ENCODE measurements around the gene FTCD. TPM values are rescaled to one million over a fixed set of nuclear protein-coding genes. Genes with fewer than 3 reads are reported as not detected.
A peak's percentile ranks its signal among the peaks of the same experiment; 100 is the strongest.
"Not testable (repeated sequence)": the region's sequence is repeated elsewhere in the genome, so short reads cannot be mapped to it uniquely, and the experiment has no call there.

The FTCD gene
- total RNA-seq, 1 donor from 2014 or later, result 0.85 TPM

DNA sequence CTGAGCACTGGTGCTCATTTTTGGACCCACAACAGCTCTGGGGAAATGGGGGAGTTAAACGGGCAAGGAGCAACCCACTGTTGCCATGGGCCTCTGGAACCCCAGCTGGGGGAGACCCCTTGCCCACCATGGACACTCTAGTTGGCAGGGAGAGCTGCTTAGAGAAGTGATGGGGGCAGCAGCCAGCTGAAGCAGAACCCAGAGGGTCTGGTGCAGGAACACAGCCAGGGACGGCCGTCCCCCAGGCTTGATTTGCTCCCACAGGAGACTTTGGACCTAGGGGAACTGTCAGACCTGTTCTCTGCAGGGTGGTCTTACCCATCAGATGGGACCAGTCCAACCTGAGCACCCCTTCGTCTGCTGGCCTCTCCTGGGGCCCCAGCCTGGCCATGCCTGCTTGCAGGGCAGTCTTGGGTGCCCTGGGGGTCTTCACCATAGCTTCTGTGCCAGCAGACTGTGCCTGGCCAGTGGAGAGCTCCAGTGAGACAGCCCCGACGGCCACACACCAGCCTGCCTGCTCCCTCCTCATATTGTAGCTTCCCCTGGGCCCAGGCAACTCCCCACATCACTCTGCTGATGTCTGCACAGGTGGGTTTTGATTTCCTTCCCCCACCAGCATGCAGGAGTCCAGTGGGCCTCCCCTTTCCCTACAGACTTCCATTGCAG, 17.6 kb upstream of the FTCD start:
- peak in 1 of 2 donors; percentile 31 for DNase-seq (ENCODE audit: low spot score in 2 of 2)
- no peaks in the 10 kb centered on the region for H3K27me3 ChIP-seq
- H3K4me1 ChIP-seq, result no peaks in the 10 kb centered on the region
- intact Hi-C loops (cut with DNase I), result no loop called here
- TF ChIP-seq, protein P1, sequence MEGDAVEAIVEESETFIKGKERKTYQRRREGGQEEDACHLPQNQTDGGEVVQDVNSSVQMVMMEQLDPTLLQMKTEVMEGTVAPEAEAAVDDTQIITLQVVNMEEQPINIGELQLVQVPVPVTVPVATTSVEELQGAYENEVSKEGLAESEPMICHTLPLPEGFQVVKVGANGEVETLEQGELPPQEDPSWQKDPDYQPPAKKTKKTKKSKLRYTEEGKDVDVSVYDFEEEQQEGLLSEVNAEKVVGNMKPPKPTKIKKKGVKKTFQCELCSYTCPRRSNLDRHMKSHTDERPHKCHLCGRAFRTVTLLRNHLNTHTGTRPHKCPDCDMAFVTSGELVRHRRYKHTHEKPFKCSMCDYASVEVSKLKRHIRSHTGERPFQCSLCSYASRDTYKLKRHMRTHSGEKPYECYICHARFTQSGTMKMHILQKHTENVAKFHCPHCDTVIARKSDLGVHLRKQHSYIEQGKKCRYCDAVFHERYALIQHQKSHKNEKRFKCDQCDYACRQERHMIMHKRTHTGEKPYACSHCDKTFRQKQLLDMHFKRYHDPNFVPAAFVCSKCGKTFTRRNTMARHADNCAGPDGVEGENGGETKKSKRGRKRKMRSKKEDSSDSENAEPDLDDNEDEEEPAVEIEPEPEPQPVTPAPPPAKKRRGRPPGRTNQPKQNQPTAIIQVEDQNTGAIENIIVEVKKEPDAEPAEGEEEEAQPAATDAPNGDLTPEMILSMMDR (IDR thresholded peaks at IDR 0.05), result no peak
- no peaks in the 10 kb centered on the region for H3K36me3 ChIP-seq
- no peak overlapping the region for H3K27ac ChIP-seq
- H3K4me3 ChIP-seq, result no peak overlapping the region
- H3K9me3 ChIP-seq, result no peaks in the 10 kb centered on the region

DNA sequence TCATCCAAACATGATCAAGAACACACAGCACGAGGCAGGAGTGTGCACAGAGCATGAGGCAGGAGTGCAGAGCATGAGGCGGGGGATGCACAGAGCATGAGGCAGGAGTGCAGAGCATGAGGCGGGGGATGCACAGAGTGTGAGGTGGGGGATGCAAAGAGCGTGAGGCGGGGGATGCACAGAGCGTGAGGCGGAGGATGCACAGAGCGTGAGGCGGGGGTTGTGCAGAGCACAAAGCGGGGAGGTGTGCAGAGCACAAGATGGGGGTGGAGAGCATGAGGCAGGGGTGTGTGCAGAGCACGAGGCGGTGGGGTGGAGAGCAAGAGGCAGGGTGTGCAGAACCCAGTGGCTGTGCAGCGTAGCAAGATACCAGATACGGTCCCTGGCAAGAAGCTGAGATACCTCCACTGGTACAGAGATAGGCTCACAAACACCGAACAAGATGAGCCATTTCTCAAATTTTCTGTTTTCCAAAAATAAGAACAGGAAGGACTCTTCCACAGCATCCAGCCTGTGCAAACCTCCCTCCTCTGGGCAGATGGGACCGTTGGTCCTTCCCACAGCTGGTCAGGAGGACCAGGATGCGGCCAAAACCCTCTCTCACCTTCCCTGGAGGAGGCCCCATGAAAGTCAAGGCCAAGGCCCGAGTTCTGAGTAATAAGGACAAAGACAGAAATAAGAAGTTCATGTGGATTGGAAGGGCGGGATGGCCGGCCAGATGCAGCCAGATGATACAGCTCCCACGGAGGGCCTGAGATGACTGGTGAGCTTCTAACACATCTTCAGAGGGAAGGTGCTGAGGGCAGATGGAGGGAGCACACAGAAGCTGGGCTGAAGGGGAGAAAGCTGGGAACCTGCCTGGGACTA, 16.9 kb upstream of the FTCD start:
- Histone ChIP-seq H3K4me3 (no peak overlapping the region), H3K4me1 (no peaks in the 10 kb centered on the region), H3K36me3 (no peaks in the 10 kb centered on the region), H3K9me3 (no peaks in the 10 kb centered on the region), H3K27me3 (no peaks in the 10 kb centered on the region), H3K27ac (no peak overlapping the region)
- peak in 1 of 2 donors; percentile 49 for DNase-seq (ENCODE audit: low spot score in 2 of 2)
- intact Hi-C loops (cut with DNase I), result no loop called here
- TF ChIP-seq, protein P1 (IDR thresholded peaks at IDR 0.05), result no peak

DNA sequence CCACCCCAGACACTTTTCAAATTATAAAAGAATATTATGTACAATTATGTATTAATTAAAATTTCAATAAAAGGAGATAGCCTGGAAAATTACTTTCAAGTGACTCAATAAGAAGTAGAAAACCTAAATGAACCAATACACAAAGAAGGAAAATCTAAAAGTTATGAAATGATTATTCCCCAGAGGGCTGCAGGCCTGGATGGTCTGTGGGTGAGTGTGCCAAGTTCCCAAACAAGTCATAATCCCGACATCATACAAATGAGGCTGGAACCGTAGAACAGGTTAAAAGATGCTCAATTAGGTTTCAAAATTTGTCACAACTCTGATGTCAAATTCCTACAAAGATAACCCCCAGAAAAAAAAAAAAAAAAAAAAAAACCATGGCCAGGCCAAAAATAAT, 16.2 kb upstream of the FTCD start:
- TF ChIP-seq, protein P1 (IDR thresholded peaks at IDR 0.05), result no peak
- Histone ChIP-seq H3K27me3 (no peaks in the 10 kb centered on the region), H3K36me3 (no peaks in the 10 kb centered on the region), H3K4me1 (no peaks in the 10 kb centered on the region), H3K4me3 (no peak overlapping the region), H3K27ac (no peak overlapping the region), H3K9me3 (no peaks in the 10 kb centered on the region)
- intact Hi-C loops (cut with DNase I), result no loop called here
- DNase-seq (ENCODE audit: low spot score in 2 of 2), result no peak

DNA sequence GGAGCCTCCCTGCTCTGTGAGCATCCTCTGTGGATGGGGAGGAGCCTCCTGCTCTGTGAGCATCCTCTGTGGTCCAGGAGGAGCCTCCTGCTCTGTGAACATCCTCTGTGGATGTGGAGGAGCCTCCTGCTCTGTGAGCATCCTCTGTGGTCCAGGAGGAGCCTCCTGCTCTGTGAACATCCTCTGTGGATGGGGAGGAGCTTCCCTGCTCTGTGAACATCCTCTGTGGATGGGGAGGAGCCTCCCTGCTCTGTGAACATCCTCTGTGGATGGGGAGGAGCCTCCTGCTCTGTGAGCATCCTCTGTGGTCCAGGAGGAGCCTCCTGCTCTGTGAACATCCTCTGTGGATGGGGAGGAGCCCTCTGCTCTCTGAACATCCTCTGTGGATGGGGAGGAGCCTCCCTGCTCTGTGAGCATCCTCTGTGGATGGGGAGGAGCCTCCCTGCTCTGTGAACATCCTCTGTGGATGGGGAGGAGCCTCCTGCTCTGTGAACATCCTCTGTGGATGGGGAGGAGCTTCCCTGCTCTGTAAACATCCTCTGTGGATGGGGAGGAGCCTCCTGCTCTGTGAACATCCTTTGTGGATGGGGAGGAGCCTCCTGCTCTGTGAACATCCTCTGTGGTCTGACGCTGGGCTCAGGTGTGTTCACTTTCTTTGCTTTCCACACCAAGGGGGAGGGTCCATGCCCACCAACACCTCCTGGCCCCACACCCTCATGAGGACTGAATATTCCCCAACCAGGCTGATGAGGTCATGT, 15.2 kb upstream of the FTCD start:
- peak in 1 of 2 donors; percentile 31 for DNase-seq (ENCODE audit: low spot score in 2 of 2)
- H3K36me3 ChIP-seq; H3K27me3 ChIP-seq; H3K4me3 ChIP-seq; H3K27ac ChIP-seq; H3K4me1 ChIP-seq; H3K9me3 ChIP-seq; intact Hi-C loops (cut with DNase I): not testable (repeated sequence)

DNA sequence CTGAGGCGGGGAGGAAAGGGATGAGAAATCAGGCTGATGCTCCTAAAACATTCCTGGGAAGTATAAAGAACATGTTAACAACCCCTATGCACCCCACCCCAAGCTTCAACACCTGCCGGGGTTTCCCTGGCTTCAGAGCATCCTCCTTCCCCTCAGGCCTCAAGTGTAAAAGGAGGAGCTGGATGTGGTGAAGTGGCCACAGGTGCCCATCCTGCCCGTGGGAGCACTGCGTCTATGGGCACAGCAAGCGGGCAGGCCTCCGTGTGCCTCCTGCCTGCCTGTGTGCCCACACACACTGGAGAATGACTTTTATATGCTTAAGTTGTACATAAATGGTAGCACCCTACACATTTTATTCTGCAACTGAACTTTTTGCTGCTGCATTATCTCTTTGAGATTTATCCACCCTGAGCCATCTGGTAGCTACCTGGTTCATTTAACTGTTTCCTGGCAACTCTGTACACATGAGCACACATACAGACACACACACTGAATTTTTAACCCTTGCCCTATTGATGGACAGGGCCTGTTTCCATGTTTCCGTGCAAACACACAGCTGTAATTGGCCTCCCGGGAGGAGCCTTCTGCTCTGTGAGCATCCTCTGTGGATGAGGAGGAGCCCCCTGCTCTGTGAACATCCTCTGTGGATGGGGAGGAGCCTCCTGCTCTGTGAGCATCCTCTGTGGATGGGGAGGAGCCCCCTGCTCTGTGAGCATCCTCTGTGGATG, 13.4 kb upstream of the FTCD start:
- Histone ChIP-seq H3K36me3 (no peaks in the 10 kb centered on the region), H3K4me3 (no peak overlapping the region), H3K9me3 (no peaks in the 10 kb centered on the region), H3K27me3 (no peaks in the 10 kb centered on the region), H3K27ac (no peak overlapping the region), H3K4me1 (no peaks in the 10 kb centered on the region)
- intact Hi-C loops (cut with DNase I), result no loop called here
- no peak for DNase-seq (ENCODE audit: low spot score in 2 of 2)
- TF ChIP-seq, protein P1 (IDR thresholded peaks at IDR 0.05), result no peak
